HEK293 (cell line): ENCODE data around the gene PRLR.

ENCODE experiments used
- HOXA7 ChIP-seq: sonication (generic); formaldehyde crosslinking; IDR thresholded peaks from 2 replicates; pipeline ENCODE4 v1.8.1; 2022; ENCODE audit warnings: missing genetic modification reagents, borderline replicate concordance
- SP3 ChIP-seq: fragments of 450-650 bp; formaldehyde crosslinking; IDR thresholded peaks from 2 replicates; pipeline ENCODE4 v1.5.1; 2016; ENCODE audit warnings: missing biosample characterization, missing genetic modification characterization
- ZNF114 ChIP-seq: fragments of 450-650 bp; formaldehyde crosslinking; IDR thresholded peaks from 2 replicates; pipeline ENCODE4 v1.5.0; 2017; ENCODE audit warnings: missing biosample characterization, missing genetic modification characterization
- ZNF138 ChIP-seq: fragments of 450-650 bp; formaldehyde crosslinking; IDR thresholded peaks from 2 replicates; pipeline ENCODE4 v1.5.1; 2016; ENCODE audit warnings: missing biosample characterization, missing genetic modification characterization, borderline replicate concordance
- ZNF549 ChIP-seq: fragments of 450-650 bp; IDR thresholded peaks from 2 replicates; pipeline ENCODE4 v1.5.1; 2018; ENCODE audit warnings: missing biosample characterization, missing genetic modification characterization, mild to moderate bottlenecking, inconsistent platforms, moderate library complexity
- ZNF624 ChIP-seq: fragments of 450-650 bp; formaldehyde crosslinking; IDR thresholded peaks from 2 replicates; pipeline ENCODE4 v1.5.1; 2017; ENCODE audit warnings: missing biosample characterization, missing genetic modification characterization
- TF ChIP-seq, protein P1 (sequence below): fragments of 450-650 bp; formaldehyde crosslinking; IDR thresholded peaks from 2 replicates; pipeline ENCODE4 v1.5.1; 2016; ENCODE audit warnings: missing biosample characterization, missing genetic modification characterization
- TF ChIP-seq, protein P2 (sequence below): fragments of 450-650 bp; formaldehyde crosslinking; IDR thresholded peaks from 2 replicates; pipeline ENCODE4 v1.5.1; 2016; ENCODE audit warnings: missing biosample characterization, missing genetic modification characterization
- TF ChIP-seq, protein P3 (sequence below): fragments of 450-650 bp; formaldehyde crosslinking; IDR thresholded peaks from 2 replicates; pipeline ENCODE4 v1.5.1; 2016; ENCODE audit warnings: missing biosample characterization, missing genetic modification characterization
- TF ChIP-seq, protein P4 (sequence below): fragments of 450-650 bp; formaldehyde crosslinking; IDR thresholded peaks from 2 replicates; pipeline ENCODE4 v1.5.1; 2016; ENCODE audit warnings: missing biosample characterization, missing genetic modification characterization, low read depth
- TF ChIP-seq, protein P5 (sequence below): fragments of 450-650 bp; formaldehyde crosslinking; IDR thresholded peaks from 2 replicates; pipeline ENCODE4 v1.5.1; 2016; ENCODE audit warnings: missing biosample characterization, missing genetic modification characterization

DNA sequence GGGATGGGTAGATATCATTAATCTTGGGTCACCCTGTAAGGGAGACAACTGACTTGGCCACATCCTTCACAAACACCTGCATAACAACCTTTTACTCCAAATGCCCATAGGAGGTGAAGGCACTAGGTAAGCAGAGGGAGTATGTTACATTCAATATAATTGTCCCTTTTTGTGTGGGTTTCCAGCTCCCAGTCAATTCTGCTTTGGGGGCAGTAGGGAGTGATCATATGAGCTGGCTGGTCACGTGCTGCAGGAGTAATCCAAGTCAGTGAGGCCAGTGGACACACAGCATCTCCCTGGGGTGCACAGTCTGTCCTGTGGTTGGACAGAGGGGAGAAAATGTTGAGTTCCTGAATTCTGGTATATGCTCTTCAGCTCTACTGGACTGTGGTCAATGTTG, 181.4 kb downstream of the PRLR start:
- no peak for TF ChIP-seq ZNF624
- TF ChIP-seq, protein P1, sequence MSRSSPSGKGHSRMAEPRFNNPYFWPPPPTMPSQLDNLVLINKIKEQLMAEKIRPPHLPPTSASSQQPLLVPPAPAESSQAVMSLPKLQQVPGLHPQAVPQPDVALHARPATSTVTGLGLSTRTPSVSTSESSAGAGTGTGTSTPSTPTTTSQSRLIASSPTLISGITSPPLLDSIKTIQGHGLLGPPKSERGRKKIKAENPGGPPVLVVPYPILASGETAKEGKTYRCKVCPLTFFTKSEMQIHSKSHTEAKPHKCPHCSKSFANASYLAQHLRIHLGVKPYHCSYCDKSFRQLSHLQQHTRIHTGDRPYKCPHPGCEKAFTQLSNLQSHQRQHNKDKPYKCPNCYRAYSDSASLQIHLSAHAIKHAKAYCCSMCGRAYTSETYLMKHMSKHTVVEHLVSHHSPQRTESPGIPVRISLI (tag by site-specific recombination): no peak
- TF ChIP-seq SP3: no peak
- no peak for TF ChIP-seq ZNF138 (tag by site-specific recombination)
- TF ChIP-seq, protein P2, sequence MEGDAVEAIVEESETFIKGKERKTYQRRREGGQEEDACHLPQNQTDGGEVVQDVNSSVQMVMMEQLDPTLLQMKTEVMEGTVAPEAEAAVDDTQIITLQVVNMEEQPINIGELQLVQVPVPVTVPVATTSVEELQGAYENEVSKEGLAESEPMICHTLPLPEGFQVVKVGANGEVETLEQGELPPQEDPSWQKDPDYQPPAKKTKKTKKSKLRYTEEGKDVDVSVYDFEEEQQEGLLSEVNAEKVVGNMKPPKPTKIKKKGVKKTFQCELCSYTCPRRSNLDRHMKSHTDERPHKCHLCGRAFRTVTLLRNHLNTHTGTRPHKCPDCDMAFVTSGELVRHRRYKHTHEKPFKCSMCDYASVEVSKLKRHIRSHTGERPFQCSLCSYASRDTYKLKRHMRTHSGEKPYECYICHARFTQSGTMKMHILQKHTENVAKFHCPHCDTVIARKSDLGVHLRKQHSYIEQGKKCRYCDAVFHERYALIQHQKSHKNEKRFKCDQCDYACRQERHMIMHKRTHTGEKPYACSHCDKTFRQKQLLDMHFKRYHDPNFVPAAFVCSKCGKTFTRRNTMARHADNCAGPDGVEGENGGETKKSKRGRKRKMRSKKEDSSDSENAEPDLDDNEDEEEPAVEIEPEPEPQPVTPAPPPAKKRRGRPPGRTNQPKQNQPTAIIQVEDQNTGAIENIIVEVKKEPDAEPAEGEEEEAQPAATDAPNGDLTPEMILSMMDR (tag by site-specific recombination): no peak
- TF ChIP-seq, protein P3, sequence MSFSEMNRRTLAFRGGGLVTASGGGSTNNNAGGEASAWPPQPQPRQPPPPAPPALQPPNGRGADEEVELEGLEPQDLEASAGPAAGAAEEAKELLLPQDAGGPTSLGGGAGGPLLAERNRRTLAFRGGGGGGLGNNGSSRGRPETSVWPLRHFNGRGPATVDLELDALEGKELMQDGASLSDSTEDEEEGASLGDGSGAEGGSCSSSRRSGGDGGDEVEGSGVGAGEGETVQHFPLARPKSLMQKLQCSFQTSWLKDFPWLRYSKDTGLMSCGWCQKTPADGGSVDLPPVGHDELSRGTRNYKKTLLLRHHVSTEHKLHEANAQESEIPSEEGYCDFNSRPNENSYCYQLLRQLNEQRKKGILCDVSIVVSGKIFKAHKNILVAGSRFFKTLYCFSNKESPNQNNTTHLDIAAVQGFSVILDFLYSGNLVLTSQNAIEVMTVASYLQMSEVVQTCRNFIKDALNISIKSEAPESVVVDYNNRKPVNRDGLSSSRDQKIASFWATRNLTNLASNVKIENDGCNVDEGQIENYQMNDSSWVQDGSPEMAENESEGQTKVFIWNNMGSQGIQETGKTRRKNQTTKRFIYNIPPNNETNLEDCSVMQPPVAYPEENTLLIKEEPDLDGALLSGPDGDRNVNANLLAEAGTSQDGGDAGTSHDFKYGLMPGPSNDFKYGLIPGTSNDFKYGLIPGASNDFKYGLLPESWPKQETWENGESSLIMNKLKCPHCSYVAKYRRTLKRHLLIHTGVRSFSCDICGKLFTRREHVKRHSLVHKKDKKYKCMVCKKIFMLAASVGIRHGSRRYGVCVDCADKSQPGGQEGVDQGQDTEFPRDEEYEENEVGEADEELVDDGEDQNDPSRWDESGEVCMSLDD (tag by site-specific recombination): no peak
- no peak for TF ChIP-seq ZNF549 (tag by site-specific recombination)
- TF ChIP-seq ZNF114 (tag by site-specific recombination): no peak
- TF ChIP-seq, protein P4, sequence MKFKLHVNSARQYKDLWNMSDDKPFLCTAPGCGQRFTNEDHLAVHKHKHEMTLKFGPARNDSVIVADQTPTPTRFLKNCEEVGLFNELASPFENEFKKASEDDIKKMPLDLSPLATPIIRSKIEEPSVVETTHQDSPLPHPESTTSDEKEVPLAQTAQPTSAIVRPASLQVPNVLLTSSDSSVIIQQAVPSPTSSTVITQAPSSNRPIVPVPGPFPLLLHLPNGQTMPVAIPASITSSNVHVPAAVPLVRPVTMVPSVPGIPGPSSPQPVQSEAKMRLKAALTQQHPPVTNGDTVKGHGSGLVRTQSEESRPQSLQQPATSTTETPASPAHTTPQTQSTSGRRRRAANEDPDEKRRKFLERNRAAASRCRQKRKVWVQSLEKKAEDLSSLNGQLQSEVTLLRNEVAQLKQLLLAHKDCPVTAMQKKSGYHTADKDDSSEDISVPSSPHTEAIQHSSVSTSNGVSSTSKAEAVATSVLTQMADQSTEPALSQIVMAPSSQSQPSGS (tag by site-specific recombination): no peak
- no peak for TF ChIP-seq HOXA7 (CRISPR knock-in tag)
- TF ChIP-seq, protein P5, sequence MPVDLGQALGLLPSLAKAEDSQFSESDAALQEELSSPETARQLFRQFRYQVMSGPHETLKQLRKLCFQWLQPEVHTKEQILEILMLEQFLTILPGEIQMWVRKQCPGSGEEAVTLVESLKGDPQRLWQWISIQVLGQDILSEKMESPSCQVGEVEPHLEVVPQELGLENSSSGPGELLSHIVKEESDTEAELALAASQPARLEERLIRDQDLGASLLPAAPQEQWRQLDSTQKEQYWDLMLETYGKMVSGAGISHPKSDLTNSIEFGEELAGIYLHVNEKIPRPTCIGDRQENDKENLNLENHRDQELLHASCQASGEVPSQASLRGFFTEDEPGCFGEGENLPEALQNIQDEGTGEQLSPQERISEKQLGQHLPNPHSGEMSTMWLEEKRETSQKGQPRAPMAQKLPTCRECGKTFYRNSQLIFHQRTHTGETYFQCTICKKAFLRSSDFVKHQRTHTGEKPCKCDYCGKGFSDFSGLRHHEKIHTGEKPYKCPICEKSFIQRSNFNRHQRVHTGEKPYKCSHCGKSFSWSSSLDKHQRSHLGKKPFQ (tag by site-specific recombination): no peak
